Measurements from ENCODE around the gene MACF1. TPM values are rescaled to one million over a fixed set of nuclear protein-coding genes. Genes with fewer than 3 reads are reported as not detected.
A peak's percentile ranks its signal among the peaks of the same experiment; 100 is the strongest.

MACF1 gene
- polyA plus RNA-seq, 1 donor: 99.5 TPM

GRCh38 chr1:39406533-39407450 is 202.3 kb downstream of the MACF1 start:
- Histone ChIP-seq H3K4me1 (ENCODE audit: control insufficient read depth, insufficient read depth, low read length) (peaks cover 23% of the 10 kb centered on the region), H3K27me3 (ENCODE audit: control insufficient read depth, insufficient read depth, low read length) (no peaks in the 10 kb centered on the region), H3K27ac (ENCODE audit: low read length) (peak overlapping the region; percentile 96), H3K36me3 (ENCODE audit: control insufficient read depth, insufficient read depth, low read length) (no peaks in the 10 kb centered on the region), H3K4me3 (ENCODE audit: low read length) (no peak overlapping the region), H3K9me3 (ENCODE audit: control insufficient read depth, low read depth, low read length) (no peaks in the 10 kb centered on the region)
- WGBS (ENCODE audit: insufficient coverage, low lambda C conversion rate): no CpG with 5 or more reads among the region's 7 CpGs
- DNase-seq: no peak

DNA sequence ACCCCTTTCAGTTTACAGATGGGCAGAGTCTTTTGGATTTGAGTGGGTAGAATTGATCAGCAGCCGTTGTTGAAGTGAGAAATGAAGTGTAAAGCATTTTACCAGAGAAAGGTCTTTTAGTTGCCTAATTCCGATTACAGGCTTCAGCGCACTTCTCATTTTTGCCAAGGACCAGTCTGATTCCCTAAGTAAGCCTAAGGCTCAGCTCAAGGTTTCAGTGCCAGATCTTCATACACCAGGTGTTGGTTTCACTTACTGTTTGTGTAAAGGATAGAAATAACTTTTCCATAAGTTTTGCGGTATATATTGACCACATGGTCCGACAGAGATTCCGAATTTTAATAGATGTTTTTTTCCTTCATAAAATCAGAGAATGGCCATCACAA is 203.0 kb downstream of the MACF1 start:
- no peaks in the 10 kb centered on the region for H3K27me3 ChIP-seq (ENCODE audit: control insufficient read depth, insufficient read depth, low read length)
- H3K4me3 ChIP-seq (ENCODE audit: low read length): no peak overlapping the region
- peak overlapping the region; percentile 96 for H3K27ac ChIP-seq (ENCODE audit: low read length)
- DNase-seq: no peak
- H3K4me1 ChIP-seq (ENCODE audit: control insufficient read depth, insufficient read depth, low read length): peaks cover 26% of the 10 kb centered on the region
- no peaks in the 10 kb centered on the region for H3K9me3 ChIP-seq (ENCODE audit: control insufficient read depth, low read depth, low read length)
- 60% methylated on average over 1 of the region's 6 CpGs for WGBS (ENCODE audit: insufficient coverage, low lambda C conversion rate)
- peaks cover 4% of the 10 kb centered on the region for H3K36me3 ChIP-seq (ENCODE audit: control insufficient read depth, insufficient read depth, low read length)

DNA sequence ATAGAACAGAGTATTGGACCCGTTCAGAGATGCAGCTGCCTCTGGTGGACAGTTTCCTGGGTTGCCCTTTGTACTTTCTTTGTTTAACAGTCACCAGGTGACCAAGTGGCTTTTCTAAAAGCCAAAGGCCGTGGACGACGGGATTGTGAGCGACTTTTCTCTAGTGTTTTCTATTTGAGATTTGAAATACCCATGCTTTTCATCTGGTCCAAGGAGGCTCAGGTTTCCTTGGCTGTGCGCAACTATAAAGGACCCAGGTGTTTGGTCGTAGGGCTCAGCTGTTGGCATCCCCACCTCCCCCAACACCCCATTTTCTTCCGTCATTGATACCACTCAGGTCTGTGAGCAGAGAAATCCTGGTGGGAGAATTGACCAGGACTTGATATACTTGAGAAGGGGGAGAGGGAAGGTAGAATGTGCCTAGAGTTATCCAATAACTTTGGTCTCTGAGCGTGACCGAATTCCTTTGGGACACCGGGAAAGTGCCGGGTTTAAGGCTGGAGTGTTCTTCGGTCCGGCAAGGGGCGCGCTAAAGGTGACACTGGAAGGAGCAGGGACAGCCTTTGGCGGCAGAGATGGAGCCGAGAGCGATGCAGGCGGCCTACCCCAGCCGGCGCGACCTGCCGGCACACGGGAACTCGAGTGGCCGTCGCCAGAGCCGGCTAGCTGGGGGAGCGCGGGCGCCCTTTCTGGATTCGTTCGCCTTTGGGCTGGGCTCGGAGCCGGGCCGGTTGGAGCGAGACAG is 203.6 kb downstream of the MACF1 start:
- Histone ChIP-seq H3K27ac (ENCODE audit: low read length) (peak overlapping the region; percentile 96), H3K27me3 (ENCODE audit: control insufficient read depth, insufficient read depth, low read length) (no peaks in the 10 kb centered on the region), H3K9me3 (ENCODE audit: control insufficient read depth, low read depth, low read length) (no peaks in the 10 kb centered on the region), H3K36me3 (ENCODE audit: control insufficient read depth, insufficient read depth, low read length) (peaks cover 5% of the 10 kb centered on the region), H3K4me3 (ENCODE audit: low read length) (peak overlapping the region; percentile 76), H3K4me1 (ENCODE audit: control insufficient read depth, insufficient read depth, low read length) (peaks cover 26% of the 10 kb centered on the region)
- DNase-seq: peak; percentile 43 to 73
- WGBS (ENCODE audit: insufficient coverage, low lambda C conversion rate): no CpG with 5 or more reads among the region's 38 CpGs

GRCh38 chr1:39408641-39409054 is 204.2 kb downstream of the MACF1 start:
- WGBS (ENCODE audit: insufficient coverage, low lambda C conversion rate): no CpG with 5 or more reads among the region's 53 CpGs
- H3K4me3 ChIP-seq (ENCODE audit: low read length): peak overlapping the region; percentile 76
- DNase-seq: peak; percentile 93 to 97
- no peaks in the 10 kb centered on the region for H3K27me3 ChIP-seq (ENCODE audit: control insufficient read depth, insufficient read depth, low read length)
- peaks cover 26% of the 10 kb centered on the region for H3K4me1 ChIP-seq (ENCODE audit: control insufficient read depth, insufficient read depth, low read length)
- H3K27ac ChIP-seq (ENCODE audit: low read length): peak overlapping the region; percentile 96
- no peaks in the 10 kb centered on the region for H3K9me3 ChIP-seq (ENCODE audit: control insufficient read depth, low read depth, low read length)
- peaks cover 5% of the 10 kb centered on the region for H3K36me3 ChIP-seq (ENCODE audit: control insufficient read depth, insufficient read depth, low read length)

DNA sequence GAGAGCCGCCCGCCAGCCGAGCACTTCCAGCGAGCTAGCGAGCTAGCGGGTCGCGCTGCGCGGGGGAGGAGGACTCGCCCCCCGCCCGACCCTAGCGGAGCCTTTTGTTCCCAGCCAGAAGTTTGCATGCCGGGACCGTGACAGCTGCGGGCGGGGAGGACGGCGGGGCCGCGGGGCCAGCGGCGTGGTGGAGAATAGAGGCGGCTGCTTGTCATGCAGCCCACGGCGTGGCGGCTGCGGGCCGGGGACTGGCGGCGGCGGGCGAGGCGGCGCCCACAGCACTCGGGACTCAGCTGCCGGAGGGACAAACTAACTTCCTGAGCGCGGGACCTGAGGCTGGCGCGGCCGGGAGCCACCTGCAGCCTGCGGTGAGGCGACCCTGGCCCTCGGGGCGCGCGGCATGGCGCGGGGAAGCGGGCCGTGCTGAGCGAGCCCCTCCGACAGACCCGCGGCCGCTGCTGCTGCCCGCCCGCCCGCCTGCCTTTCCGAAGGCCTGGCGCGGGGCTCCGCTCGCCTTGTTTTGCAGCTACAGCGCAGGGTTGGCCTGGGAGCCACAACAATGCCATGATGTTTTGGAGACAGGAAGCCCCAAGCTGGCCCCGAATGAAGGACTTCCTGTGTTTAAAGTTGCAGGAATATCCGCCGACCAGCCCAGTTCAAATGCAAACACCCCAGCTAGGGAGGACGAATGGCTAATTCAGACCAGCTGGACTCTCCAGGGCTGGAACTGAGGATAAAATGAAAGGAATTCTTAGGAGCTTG is 204.7 kb downstream of the MACF1 start:
- peaks cover 26% of the 10 kb centered on the region for H3K4me1 ChIP-seq (ENCODE audit: control insufficient read depth, insufficient read depth, low read length)
- H3K27me3 ChIP-seq (ENCODE audit: control insufficient read depth, insufficient read depth, low read length): no peaks in the 10 kb centered on the region
- H3K9me3 ChIP-seq (ENCODE audit: control insufficient read depth, low read depth, low read length): no peaks in the 10 kb centered on the region
- peaks cover 5% of the 10 kb centered on the region for H3K36me3 ChIP-seq (ENCODE audit: control insufficient read depth, insufficient read depth, low read length)
- peak; percentile 26 to 64 for DNase-seq
- 0% methylated on average over 1 of the region's 71 CpGs for WGBS (ENCODE audit: insufficient coverage, low lambda C conversion rate)
- peak overlapping the region; percentile 70 for H3K27ac ChIP-seq (ENCODE audit: low read length)
- H3K4me3 ChIP-seq (ENCODE audit: low read length): peak overlapping the region; percentile 54

GRCh38 chr1:39410915-39411436 is 206.5 kb downstream of the MACF1 start:
- Histone ChIP-seq H3K4me1 (ENCODE audit: control insufficient read depth, insufficient read depth, low read length) (peaks cover 26% of the 10 kb centered on the region), H3K4me3 (ENCODE audit: low read length) (peak overlapping the region; percentile 19), H3K27ac (ENCODE audit: low read length) (peak overlapping the region; percentile 12)

DNA sequence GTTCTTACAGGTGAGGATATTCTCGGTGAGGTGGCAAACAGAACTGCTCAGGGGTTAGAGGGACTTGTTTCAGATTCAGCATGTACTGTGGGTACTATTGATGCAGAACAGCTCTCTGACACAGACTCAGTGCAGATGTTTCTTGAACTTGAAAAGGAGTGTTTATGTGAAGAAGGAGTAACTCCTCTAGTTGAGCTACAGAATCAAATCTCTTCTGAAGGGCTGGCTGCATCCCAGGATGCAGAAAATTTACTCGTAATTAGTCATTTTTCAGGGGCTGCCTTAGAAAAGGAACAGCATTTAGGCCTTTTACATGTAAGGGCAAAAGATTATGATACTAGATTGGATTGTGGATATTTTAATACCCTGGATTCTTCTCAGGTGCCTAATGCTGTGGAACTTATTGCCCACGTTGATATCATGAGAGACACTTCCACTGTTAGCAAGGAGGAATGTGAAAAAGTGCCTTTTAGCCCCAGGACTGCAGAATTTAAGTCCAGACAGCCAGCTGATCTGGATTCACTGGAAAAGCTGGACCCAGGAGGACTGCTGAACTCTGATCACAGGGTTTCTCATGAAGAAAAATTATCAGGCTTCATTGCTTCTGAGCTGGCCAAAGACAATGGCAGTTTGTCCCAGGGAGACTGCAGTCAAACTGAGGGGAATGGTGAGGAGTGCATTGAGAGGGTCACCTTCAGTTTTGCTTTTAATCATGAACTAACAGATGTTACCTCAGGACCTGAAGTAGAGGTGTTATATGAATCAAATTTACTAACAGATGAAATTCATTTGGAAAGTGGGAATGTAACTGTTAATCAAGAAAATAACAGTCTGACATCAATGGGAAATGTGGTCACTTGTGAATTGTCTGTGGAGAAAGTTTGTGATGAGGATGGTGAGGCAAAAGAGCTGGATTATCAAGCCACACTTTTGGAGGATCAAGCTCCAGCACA is 207.3 kb downstream of the MACF1 start:
- Histone ChIP-seq H3K4me3 (ENCODE audit: low read length) (peak overlapping the region; percentile 19), H3K27me3 (ENCODE audit: control insufficient read depth, insufficient read depth, low read length) (no peaks in the 10 kb centered on the region), H3K36me3 (ENCODE audit: control insufficient read depth, insufficient read depth, low read length) (peaks cover 9% of the 10 kb centered on the region), H3K27ac (ENCODE audit: low read length) (peak overlapping the region; percentile 12), H3K9me3 (ENCODE audit: control insufficient read depth, low read depth, low read length) (no peaks in the 10 kb centered on the region), H3K4me1 (ENCODE audit: control insufficient read depth, insufficient read depth, low read length) (peaks cover 26% of the 10 kb centered on the region)
- DNase-seq: peak in 1 of 2 donors; percentile 43
- WGBS (ENCODE audit: insufficient coverage, low lambda C conversion rate): no CpG with 5 or more reads among the region's 3 CpGs

More at GRCh38 chr1:39410915-39411436, 206.5 kb downstream of the MACF1 start:
- peaks cover 7% of the 10 kb centered on the region for H3K36me3 ChIP-seq (ENCODE audit: control insufficient read depth, insufficient read depth, low read length)
- 80% methylated on average over 1 of the region's 3 CpGs for WGBS (ENCODE audit: insufficient coverage, low lambda C conversion rate)
- peak; percentile 61 to 63 for DNase-seq
- H3K9me3 ChIP-seq (ENCODE audit: control insufficient read depth, low read depth, low read length): no peaks in the 10 kb centered on the region
- H3K27me3 ChIP-seq (ENCODE audit: control insufficient read depth, insufficient read depth, low read length): no peaks in the 10 kb centered on the region

GRCh38 chr1:39412892-39413291 is 208.4 kb downstream of the MACF1 start:
- Histone ChIP-seq H3K27me3 (ENCODE audit: control insufficient read depth, insufficient read depth, low read length) (no peaks in the 10 kb centered on the region), H3K36me3 (ENCODE audit: control insufficient read depth, insufficient read depth, low read length) (peaks cover 9% of the 10 kb centered on the region), H3K4me1 (ENCODE audit: control insufficient read depth, insufficient read depth, low read length) (peaks cover 22% of the 10 kb centered on the region), H3K9me3 (ENCODE audit: control insufficient read depth, low read depth, low read length) (no peaks in the 10 kb centered on the region), H3K4me3 (ENCODE audit: low read length) (no peak overlapping the region), H3K27ac (ENCODE audit: low read length) (no peak overlapping the region)
- no peak for DNase-seq
- WGBS (ENCODE audit: insufficient coverage, low lambda C conversion rate): no CpG with 5 or more reads among the region's 2 CpGs

- no peaks in the 10 kb centered on the region for H3K9me3 ChIP-seq (ENCODE audit: control insufficient read depth, low read depth, low read length)
- peaks cover 9% of the 10 kb centered on the region for H3K36me3 ChIP-seq (ENCODE audit: control insufficient read depth, insufficient read depth, low read length)
- H3K4me1 ChIP-seq (ENCODE audit: control insufficient read depth, insufficient read depth, low read length): peaks cover 22% of the 10 kb centered on the region
- no peak overlapping the region for H3K27ac ChIP-seq (ENCODE audit: low read length)
- 100% methylated on average over 1 of the region's 4 CpGs for WGBS (ENCODE audit: insufficient coverage, low lambda C conversion rate)
- no peak for DNase-seq
- no peak overlapping the region for H3K4me3 ChIP-seq (ENCODE audit: low read length)
- H3K27me3 ChIP-seq (ENCODE audit: control insufficient read depth, insufficient read depth, low read length): no peaks in the 10 kb centered on the region
Measured at GRCh38 chr1:39413902-39414528, 209.5 kb downstream of the MACF1 start.
